Measurements from ENCODE around the gene NUDT10. TPM values are rescaled to one million over a fixed set of nuclear protein-coding genes. Genes with fewer than 3 reads are reported as not detected.
A peak's percentile ranks its signal among the peaks of the same experiment; 100 is the strongest.

The NUDT10 gene
- 2.7 TPM for total RNA-seq

DNA sequence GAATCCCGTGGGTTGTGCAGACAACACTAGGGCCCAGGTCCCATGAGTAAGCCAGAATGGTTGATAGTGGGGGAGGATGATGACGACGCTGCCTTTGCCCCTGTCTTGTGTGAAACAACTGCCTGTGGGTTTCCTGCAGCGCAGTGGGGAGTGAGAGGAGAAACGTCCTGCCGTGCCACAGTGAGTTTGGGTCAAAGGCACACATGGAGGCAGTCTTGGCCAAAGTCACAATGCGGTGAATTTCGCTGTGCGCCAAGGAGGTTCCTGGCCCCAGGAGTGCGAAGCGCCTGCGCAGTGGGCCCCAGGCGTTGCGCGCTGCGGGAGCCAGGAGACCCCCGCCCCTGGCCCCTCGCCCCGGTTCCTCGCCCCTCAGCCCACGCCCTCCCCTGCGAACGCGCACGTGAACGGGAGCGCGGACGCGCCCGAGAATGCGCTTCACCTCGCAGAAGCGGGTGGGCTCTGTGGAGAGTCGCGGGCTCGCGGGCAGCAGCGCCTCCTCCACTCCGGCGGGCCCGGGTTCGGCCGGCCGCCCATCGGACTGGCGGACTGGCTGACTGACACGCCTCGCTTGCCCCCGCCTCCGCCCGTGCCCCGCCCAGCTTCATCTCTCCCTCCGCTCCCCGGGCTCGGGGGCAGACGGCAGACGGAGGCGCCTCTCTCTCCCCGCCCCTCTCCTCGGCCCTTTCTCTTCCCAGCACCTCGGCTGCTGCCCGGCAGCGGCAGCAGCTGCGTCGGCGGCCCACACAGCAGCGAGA is at the start of gene NUDT10:
NUDT10 (plus strand) TSS at position 635 of the 755 bp plus-strand sequence. CDS start 144 bp downstream, outside the sequence.
- peak; percentile 83 for DNase-seq

DNA sequence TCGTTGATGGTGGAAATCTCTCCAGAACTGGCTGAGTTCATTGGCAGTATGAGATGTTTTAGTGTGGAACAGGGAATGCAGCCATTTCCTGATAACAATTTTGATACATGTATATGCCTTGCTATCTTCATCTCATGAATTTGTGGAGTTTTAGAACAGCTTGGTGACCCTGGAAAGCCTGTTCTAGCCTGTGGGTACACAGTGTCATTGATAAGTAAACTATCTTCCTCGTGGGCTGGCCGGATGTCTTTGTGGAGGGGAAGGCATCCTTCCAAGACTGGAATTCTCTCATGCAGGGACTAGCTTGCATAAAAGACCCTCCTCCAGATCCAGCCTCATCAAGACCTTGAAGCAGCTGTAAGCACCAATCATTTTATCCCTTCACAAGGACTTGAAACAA is 40.2 kb upstream of the NUDT10 start:
- no peak for DNase-seq

GRCh38 chrX:51296138-51296537 is 36.5 kb upstream of the NUDT10 start:
- DNase-seq: no peak

DNA sequence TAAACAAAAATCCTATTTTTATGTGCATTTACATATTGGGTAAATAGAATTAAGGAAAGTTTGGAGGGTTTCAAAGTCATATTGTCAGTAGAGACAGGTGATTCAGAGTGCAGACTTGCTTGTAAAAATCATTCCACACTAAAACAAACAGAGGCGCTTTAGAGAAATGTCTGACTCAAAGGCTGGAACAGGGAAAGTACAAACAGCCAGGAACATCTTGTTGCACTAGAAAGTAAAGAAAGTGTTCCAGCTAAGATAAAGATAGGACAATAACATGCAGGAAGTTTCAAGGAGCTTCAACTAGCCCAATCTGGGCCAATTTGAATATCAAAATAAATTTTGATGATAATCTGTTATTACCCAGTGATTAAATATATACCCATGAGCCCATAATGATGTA is 16.4 kb upstream of the NUDT10 start:
- no peak for DNase-seq

DNA sequence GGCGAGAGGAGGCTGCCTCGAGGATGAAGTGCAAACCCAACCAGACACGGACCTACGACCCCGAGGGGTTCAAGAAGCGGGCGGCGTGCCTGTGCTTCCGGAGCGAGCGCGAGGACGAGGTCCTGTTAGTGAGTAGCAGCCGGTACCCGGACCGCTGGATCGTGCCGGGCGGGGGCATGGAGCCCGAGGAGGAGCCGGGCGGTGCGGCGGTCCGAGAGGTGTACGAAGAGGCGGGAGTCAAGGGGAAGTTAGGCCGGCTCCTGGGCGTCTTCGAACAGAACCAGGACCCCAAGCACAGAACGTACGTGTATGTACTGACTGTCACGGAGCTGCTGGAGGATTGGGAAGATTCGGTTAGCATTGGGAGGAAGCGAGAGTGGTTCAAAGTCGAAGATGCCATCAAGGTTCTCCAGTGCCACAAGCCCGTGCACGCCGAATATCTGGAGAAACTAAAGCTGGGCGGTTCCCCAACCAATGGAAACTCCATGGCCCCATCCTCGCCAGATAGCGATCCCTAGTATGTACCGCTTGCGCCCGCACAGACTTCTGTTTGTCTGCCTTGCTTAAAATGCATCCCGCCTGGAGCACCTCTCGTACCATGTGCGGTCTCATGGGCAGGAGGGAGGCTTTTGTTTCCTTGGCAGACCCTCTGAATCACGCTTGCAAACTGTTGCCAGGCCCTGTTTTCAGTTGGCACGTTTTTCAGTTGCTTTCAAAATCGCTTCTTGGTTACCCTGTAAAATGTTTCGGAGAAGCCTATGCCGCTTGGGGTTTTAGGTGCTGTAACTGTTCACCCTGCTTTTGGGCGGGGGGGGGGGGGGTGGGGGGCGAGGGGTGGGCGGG is 542 bp downstream of the NUDT10 start:
- peak; percentile 11 for DNase-seq

DNA sequence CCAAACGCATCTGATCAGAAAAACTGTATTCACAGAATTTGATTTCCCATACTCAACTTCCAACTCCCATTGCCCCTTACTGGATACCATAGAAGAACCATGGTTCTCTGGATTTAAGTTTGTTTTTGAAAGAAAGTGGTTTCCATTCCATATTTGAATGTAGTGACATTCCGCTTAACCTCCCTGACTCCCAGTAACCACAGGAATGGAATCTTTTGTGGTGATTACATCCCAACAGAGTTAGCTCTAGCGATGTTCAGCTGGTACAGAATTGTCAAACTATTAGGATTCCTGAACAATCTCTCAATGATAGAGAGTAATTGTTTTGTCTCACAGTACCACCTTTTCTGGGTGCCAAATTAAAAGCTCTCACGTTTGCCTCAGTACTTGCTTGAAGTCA is 1.7 kb downstream of the NUDT10 start:
- DNase-seq: no peak

- DNase-seq: peak; percentile 40
Observed at GRCh38 chrX:51336584-51336983, 4.0 kb downstream of the NUDT10 start.

DNA sequence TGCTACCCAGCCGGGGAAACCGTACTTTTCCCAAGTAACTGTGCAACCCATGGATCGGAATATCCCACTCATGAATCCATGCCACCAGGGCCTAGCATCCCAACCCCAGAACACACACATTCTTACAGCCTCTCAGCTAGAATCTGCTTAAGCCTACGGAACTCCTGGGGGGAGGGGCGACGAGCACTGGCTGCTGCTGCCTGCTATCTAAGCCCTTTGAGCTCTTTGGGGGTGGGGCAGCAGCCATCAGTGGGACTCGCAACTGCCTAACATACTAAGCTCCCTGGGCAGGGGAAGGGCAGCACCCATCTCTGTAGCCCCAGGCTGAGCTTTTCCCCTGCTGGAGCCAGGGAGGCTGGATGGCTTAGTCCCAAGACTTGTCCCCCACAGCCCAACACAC is 28.6 kb downstream of the NUDT10 start:
- no peak for DNase-seq

- DNase-seq: no peak
Observed at GRCh38 chrX:51376672-51377071, 44.0 kb downstream of the NUDT10 start.

Other genes starting within 250 kb of the NUDT10 start
- gene NUDT11, start 163.8 kb downstream of the NUDT10 start, total RNA-seq: 6.2 TPM

Data from tongue (tissue), 2 donors.